ENCODE measurements around the gene CTBP1.

- TF ChIP-seq, protein P1, sequence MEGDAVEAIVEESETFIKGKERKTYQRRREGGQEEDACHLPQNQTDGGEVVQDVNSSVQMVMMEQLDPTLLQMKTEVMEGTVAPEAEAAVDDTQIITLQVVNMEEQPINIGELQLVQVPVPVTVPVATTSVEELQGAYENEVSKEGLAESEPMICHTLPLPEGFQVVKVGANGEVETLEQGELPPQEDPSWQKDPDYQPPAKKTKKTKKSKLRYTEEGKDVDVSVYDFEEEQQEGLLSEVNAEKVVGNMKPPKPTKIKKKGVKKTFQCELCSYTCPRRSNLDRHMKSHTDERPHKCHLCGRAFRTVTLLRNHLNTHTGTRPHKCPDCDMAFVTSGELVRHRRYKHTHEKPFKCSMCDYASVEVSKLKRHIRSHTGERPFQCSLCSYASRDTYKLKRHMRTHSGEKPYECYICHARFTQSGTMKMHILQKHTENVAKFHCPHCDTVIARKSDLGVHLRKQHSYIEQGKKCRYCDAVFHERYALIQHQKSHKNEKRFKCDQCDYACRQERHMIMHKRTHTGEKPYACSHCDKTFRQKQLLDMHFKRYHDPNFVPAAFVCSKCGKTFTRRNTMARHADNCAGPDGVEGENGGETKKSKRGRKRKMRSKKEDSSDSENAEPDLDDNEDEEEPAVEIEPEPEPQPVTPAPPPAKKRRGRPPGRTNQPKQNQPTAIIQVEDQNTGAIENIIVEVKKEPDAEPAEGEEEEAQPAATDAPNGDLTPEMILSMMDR (conservative IDR thresholded peaks at IDR 0.05): no peak
- TF ChIP-seq EZH2 (IDR thresholded peaks at IDR 0.05; ENCODE audit: low read depth): no peak
Measured at GRCh38 chr4:1226144-1226481, 22.8 kb downstream of the CTBP1 start.
